HepG2 (cell line): ENCODE measurements around the gene CCDC54. TPM values are rescaled to one million over a fixed set of nuclear protein-coding genes. Genes with fewer than 3 reads are reported as not detected.

ENCODE experiments used
- ATAC-seq: fragments of 200-7000 bp; cut with Tn5 transposase; 3 replicates; pipeline ENCODE4 v1.9.1; 2020; ENCODE audit warnings: mild to moderate bottlenecking, moderate library complexity
- BruUV-seq: library from RNA; stranded (reverse); fragments of 400-500 nt; replicated peaks from 2 replicates; lab custom pipeline; 2021; lab: Mats Ljungman, UMichigan
- CTCF ChIA-PET: fragments of 300-600 bp; formaldehyde crosslinking; extraction: SDS; loops from one replicate; lab custom pipeline; 2021; ENCODE audit warnings: low total read pairs, inconsistent platforms, low intra/inter-chr PET ratio; lab: Yijun Ruan, JAX
- POLR2A ChIA-PET: fragments of 350-600 bp; sonication (Branson Sonifier 250); formaldehyde crosslinking; loops from one replicate; lab custom pipeline; 2020; ENCODE audit warnings: antibody characterized with exemption, inconsistent platforms; lab: Yijun Ruan, JAX
- DNase-seq: peaks from one replicate; pipeline ENCODE4 v3.0.0-alpha.2; 2015; ENCODE audit warnings: low spot score
- FAIRE-seq: peaks from 3 replicates; lab custom pipeline; 2011; peaks lifted over from hg19 to GRCh38; lab: Jason Lieb, UNC
- H2AFZ ChIP-seq: one replicate; pipeline ENCODE4 v1.6.1; 2011; ENCODE audit warnings: low read length, inconsistent platforms
- H3K27ac ChIP-seq: fragments of 300-600 bp; 3 replicates; pipeline ENCODE4 v1.8.0; 2011; ENCODE audit warnings: mixed run types, mild to moderate bottlenecking, mixed read lengths, low read length, inconsistent platforms; ENCODE audit not compliant: insufficient read depth; ENCODE audit errors: extremely low read length
- H3K27me3 ChIP-seq, 2 experiments: fragments of 200-600 bp in 1 of 2; 2 replicates in 1 of 2; 3 replicates in 1 of 2; pipeline versions ENCODE4 v1.6.0 to v1.8.0; 2011; ENCODE audit warnings: low read length in 2 of 2, mild to moderate bottlenecking in 2 of 2, moderate library complexity in 2 of 2, inconsistent platforms in 1 of 2; ENCODE audit not compliant: insufficient read depth in 2 of 2, control insufficient read depth in 1 of 2
- H3K36me3 ChIP-seq, 2 experiments: fragments of 200-600 bp in 1 of 2; replicated peaks in 1 of 2; 2 replicates in 1 of 2; 3 replicates in 1 of 2; pipeline versions ENCODE4 v1.5.1 to v1.8.0; 2011; ENCODE audit warnings: low read length in 2 of 2, inconsistent platforms in 1 of 2; ENCODE audit not compliant: insufficient read depth in 2 of 2, control insufficient read depth in 1 of 2
- H3K4me1 ChIP-seq: 2 replicates; pipeline ENCODE4 v1.5.1; 2012; ENCODE audit warnings: low read length, inconsistent platforms; ENCODE audit not compliant: insufficient read depth
- H3K4me2 ChIP-seq: 2 replicates; pipeline ENCODE4 v1.6.0; 2011; ENCODE audit warnings: low read depth, low read length, inconsistent platforms
- H3K4me3 ChIP-seq, 3 experiments: fragments of 200-600 bp in 1 of 3; sonication (generic), shearing (Covaris generic) in 1 of 3; replicated peaks in 1 of 3; 2 replicates each; pipeline ENCODE4 v1.5.1; 2011 to 2016; ENCODE audit warnings: low read length in 3 of 3, inconsistent platforms in 2 of 3, low read depth in 2 of 3, mild to moderate bottlenecking in 2 of 3, control low read depth in 1 of 3, mixed read lengths in 1 of 3; ENCODE audit not compliant: insufficient read depth in 1 of 3
- H3K79me2 ChIP-seq: one replicate; pipeline ENCODE4 v1.6.1; 2011; ENCODE audit warnings: low read length, inconsistent platforms; ENCODE audit not compliant: insufficient read depth
- H3K9ac ChIP-seq: 2 replicates; pipeline ENCODE4 v1.6.0; 2011; ENCODE audit warnings: mild to moderate bottlenecking, low read depth, low read length, inconsistent platforms; ENCODE audit not compliant: insufficient read depth
- H3K9me3 ChIP-seq: 2 replicates; pipeline ENCODE4 v1.5.1; 2012; ENCODE audit warnings: mild to moderate bottlenecking, low read length
- H4K20me1 ChIP-seq: 2 replicates; pipeline ENCODE4 v1.6.0; 2011; ENCODE audit warnings: inconsistent platforms, mild to moderate bottlenecking, low read length, moderate library complexity; ENCODE audit not compliant: insufficient read depth
- GABPA ChIP-seq, 2 experiments: IDR thresholded peaks; 2 replicates each; pipeline ENCODE4 v1.6.1; 2011 to 2016; ENCODE audit warnings: low read depth in 2 of 2, low read length in 1 of 2, missing biosample characterization in 1 of 2, missing genetic modification characterization in 1 of 2
- RBAK ChIP-seq: sonication (generic); formaldehyde crosslinking; IDR thresholded peaks from 2 replicates; pipeline ENCODE4 v1.5.1; 2020; ENCODE audit warnings: mild to moderate bottlenecking, missing genetic modification reagents
- WGBS: methylation state at CpG from one replicate; pipeline ENCODE4 v1.1.6; 2017; ENCODE audit warnings: low lambda C conversion rate; 5-methylcytosine and 5-hydroxymethylcytosine counted together
- in situ Hi-C: cut with HindIII; loops from 2 replicates; pipeline ENCODE4 v1.10.0; 2017; ENCODE audit warnings: low pct_unique_long_range_greater_than_20kb; ENCODE audit not compliant: extremely low pct_ligation_motif_present
- intact Hi-C: fragments of 100-400 bp; cut with micrococcal nuclease; formaldehyde crosslinking; loops from one replicate; pipeline ENCODE4 v1.10.0; 2022; ENCODE audit not compliant: unreplicated experiment
- polyA plus RNA-seq, 8 experiments: library from polyadenylated mRNA; depleted of rRNA in 3 of 8; stranded (reverse) in 7 of 8; unstranded in 1 of 8; fragments of >200 nt; fragmentation: Illumina TruSeq in 4 of 8; extraction: Trizol in 4 of 8; gene quantifications; 2 replicates each; pipeline versions ENCODE4 v1.2.1 to v1.2.3, GENCODE V29; 2011 to 2016; ENCODE audit warnings: low read depth in 4 of 8, missing spikeins in 1 of 8, mixed read lengths in 1 of 8; ENCODE audit not compliant: insufficient read depth in 1 of 8
- total RNA-seq, 5 experiments: library from RNA; depleted of rRNA; stranded (reverse); fragments of >200 nt; fragmentation: Illumina TruSeq; extraction: Trizol; gene quantifications; 2 replicates each; pipeline ENCODE4 v1.2.3, GENCODE V29; 2016; ENCODE audit warnings: low read depth in 1 of 5
- TF ChIP-seq, protein P1 (sequence below): IDR thresholded peaks from 2 replicates; pipeline ENCODE4 v1.6.1; 2016; ENCODE audit warnings: low read depth, missing genetic modification reagents, missing compliant biosample characterization
- TF ChIP-seq, protein P2 (sequence below): IDR thresholded peaks from 2 replicates; pipeline ENCODE4 v1.6.1; 2016; ENCODE audit warnings: low read depth

The CCDC54 gene
- total and polyA plus RNA-seq, 2 of the 13 experiments (the other 11 are each of a cell fraction or from before 2014, with no cell fraction given): not detected

DNA sequence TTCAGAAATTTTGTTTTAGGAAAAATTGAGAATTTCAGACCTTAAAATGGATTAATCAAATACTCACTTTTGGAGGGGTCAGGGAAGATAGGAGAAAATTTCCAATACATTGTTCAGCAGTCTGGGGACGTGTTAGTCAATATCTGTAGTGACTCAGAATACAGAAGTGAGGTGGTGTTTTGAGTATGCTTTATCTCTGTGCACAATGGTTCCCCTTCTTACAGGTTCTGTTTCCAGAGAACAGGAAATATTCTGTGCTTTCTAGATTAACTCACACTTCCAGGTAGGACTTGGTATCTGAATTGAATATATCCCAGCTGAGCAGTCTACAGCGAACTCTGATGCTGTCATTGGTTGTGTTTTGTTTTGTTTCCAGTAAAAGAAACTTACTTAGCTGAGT, 30.7 kb upstream of the CCDC54 start (continued):
- TF ChIP-seq, protein P1, sequence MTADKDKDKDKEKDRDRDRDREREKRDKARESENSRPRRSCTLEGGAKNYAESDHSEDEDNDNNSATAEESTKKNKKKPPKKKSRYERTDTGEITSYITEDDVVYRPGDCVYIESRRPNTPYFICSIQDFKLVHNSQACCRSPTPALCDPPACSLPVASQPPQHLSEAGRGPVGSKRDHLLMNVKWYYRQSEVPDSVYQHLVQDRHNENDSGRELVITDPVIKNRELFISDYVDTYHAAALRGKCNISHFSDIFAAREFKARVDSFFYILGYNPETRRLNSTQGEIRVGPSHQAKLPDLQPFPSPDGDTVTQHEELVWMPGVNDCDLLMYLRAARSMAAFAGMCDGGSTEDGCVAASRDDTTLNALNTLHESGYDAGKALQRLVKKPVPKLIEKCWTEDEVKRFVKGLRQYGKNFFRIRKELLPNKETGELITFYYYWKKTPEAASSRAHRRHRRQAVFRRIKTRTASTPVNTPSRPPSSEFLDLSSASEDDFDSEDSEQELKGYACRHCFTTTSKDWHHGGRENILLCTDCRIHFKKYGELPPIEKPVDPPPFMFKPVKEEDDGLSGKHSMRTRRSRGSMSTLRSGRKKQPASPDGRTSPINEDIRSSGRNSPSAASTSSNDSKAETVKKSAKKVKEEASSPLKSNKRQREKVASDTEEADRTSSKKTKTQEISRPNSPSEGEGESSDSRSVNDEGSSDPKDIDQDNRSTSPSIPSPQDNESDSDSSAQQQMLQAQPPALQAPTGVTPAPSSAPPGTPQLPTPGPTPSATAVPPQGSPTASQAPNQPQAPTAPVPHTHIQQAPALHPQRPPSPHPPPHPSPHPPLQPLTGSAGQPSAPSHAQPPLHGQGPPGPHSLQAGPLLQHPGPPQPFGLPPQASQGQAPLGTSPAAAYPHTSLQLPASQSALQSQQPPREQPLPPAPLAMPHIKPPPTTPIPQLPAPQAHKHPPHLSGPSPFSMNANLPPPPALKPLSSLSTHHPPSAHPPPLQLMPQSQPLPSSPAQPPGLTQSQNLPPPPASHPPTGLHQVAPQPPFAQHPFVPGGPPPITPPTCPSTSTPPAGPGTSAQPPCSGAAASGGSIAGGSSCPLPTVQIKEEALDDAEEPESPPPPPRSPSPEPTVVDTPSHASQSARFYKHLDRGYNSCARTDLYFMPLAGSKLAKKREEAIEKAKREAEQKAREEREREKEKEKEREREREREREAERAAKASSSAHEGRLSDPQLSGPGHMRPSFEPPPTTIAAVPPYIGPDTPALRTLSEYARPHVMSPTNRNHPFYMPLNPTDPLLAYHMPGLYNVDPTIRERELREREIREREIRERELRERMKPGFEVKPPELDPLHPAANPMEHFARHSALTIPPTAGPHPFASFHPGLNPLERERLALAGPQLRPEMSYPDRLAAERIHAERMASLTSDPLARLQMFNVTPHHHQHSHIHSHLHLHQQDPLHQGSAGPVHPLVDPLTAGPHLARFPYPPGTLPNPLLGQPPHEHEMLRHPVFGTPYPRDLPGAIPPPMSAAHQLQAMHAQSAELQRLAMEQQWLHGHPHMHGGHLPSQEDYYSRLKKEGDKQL (CRISPR knock-in tag): no peak

- Histone ChIP-seq H3K4me1 (peaks cover 6% of the 10 kb centered on the region), H3K4me2 (no peak overlapping the region), H3K27me3 (no peaks in the 10 kb centered on the region), H3K9me3 (no peaks in the 10 kb centered on the region), H3K9ac (no peak overlapping the region), H3K27ac (no peak overlapping the region), H4K20me1 (no peaks in the 10 kb centered on the region), H3K4me3 (no peak overlapping the region), H3K36me3 (no peaks in the 10 kb centered on the region), H3K79me2 (no peaks in the 10 kb centered on the region), H2AFZ (no peak overlapping the region)
- FAIRE-seq (no peak), DNase-seq (peak; percentile 3), ATAC-seq (no peak)
- in situ Hi-C loops (no loop called here), intact Hi-C loops (no loop called here)
- WGBS: 3% methylated on average over 2 of the region's 2 CpGs
- no TSS peak for BruUV-seq
- POLR2A ChIA-PET: no interaction called here
- CTCF ChIA-PET: no interaction called here
- TF ChIP-seq RBAK (no peak), GABPA (IDR thresholded peaks at IDR 0.05; ENCODE audit: low read depth, low read length) (no peak), GABPA (CRISPR knock-in tag; IDR thresholded peaks at IDR 0.05; ENCODE audit: low read depth) (0 out of 2 replicates have a peak, but pooled peaks have one; percentile 10)
- TF ChIP-seq, protein P2, sequence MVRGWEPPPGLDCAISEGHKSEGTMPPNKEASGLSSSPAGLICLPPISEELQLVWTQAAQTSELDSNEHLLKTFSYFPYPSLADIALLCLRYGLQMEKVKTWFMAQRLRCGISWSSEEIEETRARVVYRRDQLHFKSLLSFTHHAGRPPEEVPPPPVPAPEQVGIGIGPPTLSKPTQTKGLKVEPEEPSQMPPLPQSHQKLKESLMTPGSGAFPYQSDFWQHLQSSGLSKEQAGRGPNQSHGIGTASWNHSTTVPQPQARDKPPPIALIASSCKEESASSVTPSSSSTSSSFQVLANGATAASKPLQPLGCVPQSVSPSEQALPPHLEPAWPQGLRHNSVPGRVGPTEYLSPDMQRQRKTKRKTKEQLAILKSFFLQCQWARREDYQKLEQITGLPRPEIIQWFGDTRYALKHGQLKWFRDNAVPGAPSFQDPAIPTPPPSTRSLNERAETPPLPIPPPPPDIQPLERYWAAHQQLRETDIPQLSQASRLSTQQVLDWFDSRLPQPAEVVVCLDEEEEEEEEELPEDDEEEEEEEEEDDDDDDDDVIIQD (CRISPR knock-in tag): no peak
Measured at GRCh38 chr3:107347751-107348150, 29.5 kb upstream of the CCDC54 start.
